Naive thymus-derived CD4-positive, alpha-beta T cell (primary cell): ENCODE results near the gene COX19. TPM values are rescaled to one million over a fixed set of nuclear protein-coding genes. Genes with fewer than 3 reads are reported as not detected.

Source experiments
- ATAC-seq: fragments of 150-1000 bp; cut with Tn5 transposase; 2 replicates; pipeline ENCODE4 v1.10.0; 2021; ENCODE audit warnings: mild to moderate bottlenecking, moderate library complexity
- CTCF ChIA-PET: fragments of 350-600 bp; sonication (Branson Sonifier 250); formaldehyde crosslinking; loops from one replicate; lab custom pipeline; 2021; ENCODE audit warnings: antibody characterized with exemption; lab: Charles Lee
- POLR2A ChIA-PET: fragments of 350-600 bp; sonication (Branson Sonifier 250); formaldehyde crosslinking; loops from one replicate; lab custom pipeline; 2021; ENCODE audit warnings: antibody characterized with exemption, inconsistent platforms; lab: Charles Lee
- DNase-seq, 9 donors: peaks; one replicate each; pipeline versions ENCODE4 v3.0.0 to v3.0.0-alpha.2; 2020 to 2022; ENCODE audit warnings: mixed read lengths in 1 of 9
- H3K27ac ChIP-seq: one replicate; pipeline ENCODE4 v1.7.0; 2013; ENCODE audit warnings: mild to moderate bottlenecking, low read depth, low read length, moderate library complexity
- H3K27me3 ChIP-seq, 2 donors: one replicate each; pipeline ENCODE4 v1.7.0; 2013; ENCODE audit warnings: low read length in 2 of 2, mild to moderate bottlenecking in 2 of 2, moderate library complexity in 2 of 2; ENCODE audit not compliant: control insufficient read depth in 2 of 2, insufficient read depth in 2 of 2
- H3K36me3 ChIP-seq, 3 experiments: 1 replicate in 2 of 3; 2 replicates in 1 of 3; pipeline ENCODE4 v1.7.0; 2013; ENCODE audit warnings: low read length in 3 of 3, mild to moderate bottlenecking in 3 of 3, moderate library complexity in 1 of 3; ENCODE audit not compliant: insufficient read depth in 3 of 3, control insufficient read depth in 2 of 3
- H3K4me1 ChIP-seq, 2 donors: one replicate each; pipeline ENCODE4 v1.7.0; 2013; ENCODE audit warnings: low read length in 2 of 2, mild to moderate bottlenecking in 2 of 2, moderate library complexity in 1 of 2; ENCODE audit not compliant: control insufficient read depth in 2 of 2, insufficient read depth in 2 of 2
- H3K4me3 ChIP-seq: 2 replicates; pipeline ENCODE4 v1.7.0; 2013; ENCODE audit warnings: mild to moderate bottlenecking, low read length
- H3K9me3 ChIP-seq, 3 experiments: 1 replicate in 2 of 3; 2 replicates in 1 of 3; pipeline ENCODE4 v1.7.0; 2013; ENCODE audit warnings: low read length in 3 of 3; ENCODE audit not compliant: control insufficient read depth in 2 of 3
- H3K27ac Mint-ChIP-seq, 9 donors: one replicate each; pipeline ENCODE4 v1.8.0; 2020 to 2022; ENCODE audit warnings: mixed read lengths in 9 of 9, mild to moderate bottlenecking in 8 of 9, moderate library complexity in 5 of 9, inconsistent platforms in 2 of 9
- H3K27me3 Mint-ChIP-seq, 5 donors: one replicate each; pipeline ENCODE4 v1.8.0; 2021 to 2022; ENCODE audit warnings: mixed read lengths in 5 of 5, mild to moderate bottlenecking in 1 of 5
- H3K36me3 Mint-ChIP-seq, 5 donors: one replicate each; pipeline ENCODE4 v1.8.0; 2020 to 2022; ENCODE audit warnings: mixed read lengths in 5 of 5, mild to moderate bottlenecking in 3 of 5, inconsistent platforms in 1 of 5
- H3K4me1 Mint-ChIP-seq, 7 donors: one replicate each; pipeline ENCODE4 v1.8.0; 2020 to 2022; ENCODE audit warnings: mixed read lengths in 7 of 7, mild to moderate bottlenecking in 3 of 7, inconsistent platforms in 1 of 7
- H3K4me3 Mint-ChIP-seq, 10 donors: one replicate each; pipeline ENCODE4 v1.8.0; 2020 to 2022; ENCODE audit warnings: mild to moderate bottlenecking in 10 of 10, mixed read lengths in 10 of 10, moderate library complexity in 6 of 10, inconsistent platforms in 2 of 10
- H3K9me3 Mint-ChIP-seq, 11 donors: one replicate each; pipeline ENCODE4 v1.8.0; 2020 to 2022; ENCODE audit warnings: mixed read lengths in 11 of 11, mild to moderate bottlenecking in 4 of 11, inconsistent platforms in 1 of 11, moderate library complexity in 1 of 11
- intact Hi-C, 2 donors: fragments of 100-400 bp; cut with micrococcal nuclease; formaldehyde crosslinking; loops; one replicate each; pipeline ENCODE4 v1.15.1; 2023
- polyA plus RNA-seq, 2 donors: library from polyadenylated mRNA; unstranded; fragments of 300-500 nt; fragmentation: Illumina TruSeq; gene quantifications; one replicate each; pipeline ENCODE4 v1.2.3, GENCODE V29; 2021
- total RNA-seq, 6 experiments: library from RNA in 5 of 6; stranded (reverse) in 5 of 6; gene quantifications; 1 replicate in 5 of 6; 2 replicates in 1 of 6; pipeline ENCODE4 v1.2.3 and lab custom pipeline; 2021 to 2026

COX19 gene
- total and polyA plus RNA-seq, 7 experiments from 2014 or later = 18.3 to 48.2 (median 45.1) TPM

GRCh38 chr7:988963-989529 is 13.7 kb upstream of the COX19 start:
- H3K4me3 Mint-ChIP-seq = no peak overlapping the region
- POLR2A ChIA-PET = interaction anchor here (0.5 kb wide), 1 partner anchor 88 kb away, joined by 3 read pairs; no protein-coding TSS in a partner anchor
- ATAC-seq (no peak), DNase-seq (no peak)
- Histone ChIP-seq H3K27ac (no peak overlapping the region), H3K27me3 (peaks cover 0 to 4% of the 10 kb centered on the region in 2 donors), H3K9me3 (no peaks in the 10 kb centered on the region), H3K4me1 (peaks cover 4 to 5% of the 10 kb centered on the region in 2 donors), H3K4me3 (no peak overlapping the region), H3K36me3 (no peaks in the 10 kb centered on the region)
- H3K27ac Mint-ChIP-seq = no peak overlapping the region
- H3K27me3 Mint-ChIP-seq = peaks cover 0 to 9% (median 4%) of the 10 kb centered on the region in 5 donors
- H3K9me3 Mint-ChIP-seq = no peaks in the 10 kb centered on the region
- peaks cover 3 to 6% (median 5%) of the 10 kb centered on the region in 7 donors for H3K4me1 Mint-ChIP-seq
- H3K36me3 Mint-ChIP-seq = no peaks in the 10 kb centered on the region
- intact Hi-C loops = no loop called here
- CTCF ChIA-PET = no interaction called here

GRCh38 chr7:988426-988911 is 13.1 kb upstream of the COX19 start:
- Histone ChIP-seq H3K9me3 (no peaks in the 10 kb centered on the region), H3K4me3 (no peak overlapping the region), H3K27ac (no peak overlapping the region), H3K4me1 (peaks cover 3 to 4% of the 10 kb centered on the region in 2 donors), H3K36me3 (no peaks in the 10 kb centered on the region), H3K27me3 (peaks cover 0 to 4% of the 10 kb centered on the region in 2 donors)
- DNase-seq (no peak), ATAC-seq (no peak)
- Mint-ChIP-seq H3K9me3 (no peaks in the 10 kb centered on the region), H3K4me1 (peaks cover 3 to 6% (median 5%) of the 10 kb centered on the region in 7 donors), H3K27me3 (peaks cover 0 to 9% (median 4%) of the 10 kb centered on the region in 5 donors), H3K36me3 (no peaks in the 10 kb centered on the region), H3K4me3 (no peak overlapping the region), H3K27ac (no peak overlapping the region)
- POLR2A ChIA-PET = interaction anchor here (0.5 to 0.9 kb wide), 2 partner anchors 13 to 88 kb away, joined by 3 read pairs; partner anchors contain the start of gene COX19
- CTCF ChIA-PET = no interaction called here
- intact Hi-C loops = no loop called here

- peaks cover 0 to 4% of the 10 kb centered on the region in 2 donors for H3K27me3 ChIP-seq
- Mint-ChIP-seq H3K4me1 (peaks cover under 1 to 5% (median under 1%) of the 10 kb centered on the region in 7 donors), H3K27me3 (peaks cover 0 to 9% (median 4%) of the 10 kb centered on the region in 5 donors), H3K27ac (no peak overlapping the region), H3K4me3 (no peak overlapping the region), H3K36me3 (no peaks in the 10 kb centered on the region), H3K9me3 (no peaks in the 10 kb centered on the region)
- ChIA-PET CTCF (no interaction called here), POLR2A (interaction anchor here (0.9 kb wide), 1 partner anchor 12 kb away, joined by 3 read pairs; the partner anchor contains the start of gene COX19)
- peaks cover 0 to 2% of the 10 kb centered on the region in 2 donors for H3K4me1 ChIP-seq
- no peak overlapping the region for H3K4me3 ChIP-seq
- H3K36me3 ChIP-seq = no peaks in the 10 kb centered on the region
- intact Hi-C loops = no loop called here
- H3K9me3 ChIP-seq = no peaks in the 10 kb centered on the region
- H3K27ac ChIP-seq = no peak overlapping the region
- ATAC-seq (no peak), DNase-seq (no peak)
These were observed 12.6 kb upstream of the COX19 start for GRCh38 chr7:987909-988308.

- no peak for DNase-seq
- H3K9me3 ChIP-seq = no peaks in the 10 kb centered on the region
- CTCF ChIA-PET = no interaction called here
- POLR2A ChIA-PET = no interaction called here
- no peak overlapping the region for H3K27ac ChIP-seq
- H3K4me1 ChIP-seq = no peaks in the 10 kb centered on the region
- Mint-ChIP-seq H3K4me3 (no peak overlapping the region), H3K27ac (no peak overlapping the region), H3K36me3 (no peaks in the 10 kb centered on the region), H3K4me1 (peaks cover 0 to 5% (median 0%) of the 10 kb centered on the region in 7 donors), H3K27me3 (peaks cover 0 to 9% (median 4%) of the 10 kb centered on the region in 5 donors), H3K9me3 (no peaks in the 10 kb centered on the region)
- ATAC-seq = no peak
- no peak overlapping the region for H3K4me3 ChIP-seq
- H3K27me3 ChIP-seq = peaks cover 0 to 4% of the 10 kb centered on the region in 2 donors
- no peaks in the 10 kb centered on the region for H3K36me3 ChIP-seq
- intact Hi-C loops = no loop called here
These were observed 11.7 kb upstream of the COX19 start for GRCh38 chr7:986766-987751.

GRCh38 chr7:985915-986741 is 10.8 kb upstream of the COX19 start:
- CTCF ChIA-PET = interaction anchor here (0.8 kb wide), 1 partner anchor 79 kb away, joined by 3 read pairs; no protein-coding TSS in a partner anchor

GRCh38 chr7:985127-985416 is 9.7 kb upstream of the COX19 start:
- Histone ChIP-seq H3K4me3 (no peak overlapping the region), H3K27me3 (peaks cover 0 to 4% of the 10 kb centered on the region in 2 donors), H3K9me3 (no peaks in the 10 kb centered on the region), H3K4me1 (no peaks in the 10 kb centered on the region), H3K27ac (no peak overlapping the region), H3K36me3 (no peaks in the 10 kb centered on the region)
- ChIA-PET POLR2A (no interaction called here), CTCF (interaction anchor here (0.9 kb wide), 1 partner anchor 8 kb away, joined by 4 read pairs; no protein-coding TSS in a partner anchor)
- ATAC-seq = no peak
- peaks cover 0 to 9% (median 4%) of the 10 kb centered on the region in 5 donors for H3K27me3 Mint-ChIP-seq
- no peak overlapping the region for H3K27ac Mint-ChIP-seq
- no peaks in the 10 kb centered on the region for H3K36me3 Mint-ChIP-seq
- H3K9me3 Mint-ChIP-seq = no peaks in the 10 kb centered on the region
- H3K4me1 Mint-ChIP-seq = peaks cover 0 to 5% (median 0%) of the 10 kb centered on the region in 7 donors
- intact Hi-C loops = no loop called here
- DNase-seq = no peak
- no peak overlapping the region for H3K4me3 Mint-ChIP-seq

More at GRCh38 chr7:985915-986741, 10.8 kb upstream of the COX19 start:
- Histone ChIP-seq H3K27me3 (peaks cover 0 to 4% of the 10 kb centered on the region in 2 donors), H3K36me3 (no peaks in the 10 kb centered on the region), H3K4me1 (no peaks in the 10 kb centered on the region), H3K4me3 (no peak overlapping the region), H3K27ac (no peak overlapping the region), H3K9me3 (no peaks in the 10 kb centered on the region)
- Mint-ChIP-seq H3K36me3 (no peaks in the 10 kb centered on the region), H3K27me3 (peaks cover 0 to 9% (median 4%) of the 10 kb centered on the region in 5 donors), H3K9me3 (no peaks in the 10 kb centered on the region), H3K27ac (no peak overlapping the region), H3K4me3 (no peak overlapping the region), H3K4me1 (peaks cover 0 to 5% (median 0%) of the 10 kb centered on the region in 7 donors)
- DNase-seq (no peak), ATAC-seq (no peak)
- intact Hi-C loops = no loop called here
- POLR2A ChIA-PET = no interaction called here
